Vagina (tissue), 2 donors: Measurements from ENCODE around the gene C1R.

Experiments
- CTCF ChIP-seq, 3 experiments: fragments of 450-650 bp in 2 of 3; fragments of 200-600 bp in 1 of 3; sonication (generic) in 1 of 3; IDR thresholded peaks; one replicate each; pipeline ENCODE4 v1.5.1; 2017 to 2019; ENCODE audit warnings: antibody characterized with exemption in 3 of 3, mild to moderate bottlenecking in 2 of 3, moderate library complexity in 2 of 3
- POLR2A ChIP-seq, 2 donors: fragments of 450-650 bp; IDR thresholded peaks; one replicate each; pipeline ENCODE4 v1.6.1; 2017; ENCODE audit warnings: antibody characterized with exemption in 2 of 2, mild to moderate bottlenecking in 2 of 2, moderate library complexity in 2 of 2

- TF ChIP-seq CTCF (IDR thresholded peaks at IDR 0.05): no peak
- no peak for TF ChIP-seq POLR2A (IDR thresholded peaks at IDR 0.05)
These were observed 38.7 kb upstream of the C1R start for GRCh38 chr12:7130701-7131501.
